ENCODE results near the gene STAT2. TPM values are rescaled to one million over a fixed set of nuclear protein-coding genes. Genes with fewer than 3 reads are reported as not detected.

STAT2 gene
- total RNA-seq, 1 donor from 2014 or later, result 74.7 TPM

DNA sequence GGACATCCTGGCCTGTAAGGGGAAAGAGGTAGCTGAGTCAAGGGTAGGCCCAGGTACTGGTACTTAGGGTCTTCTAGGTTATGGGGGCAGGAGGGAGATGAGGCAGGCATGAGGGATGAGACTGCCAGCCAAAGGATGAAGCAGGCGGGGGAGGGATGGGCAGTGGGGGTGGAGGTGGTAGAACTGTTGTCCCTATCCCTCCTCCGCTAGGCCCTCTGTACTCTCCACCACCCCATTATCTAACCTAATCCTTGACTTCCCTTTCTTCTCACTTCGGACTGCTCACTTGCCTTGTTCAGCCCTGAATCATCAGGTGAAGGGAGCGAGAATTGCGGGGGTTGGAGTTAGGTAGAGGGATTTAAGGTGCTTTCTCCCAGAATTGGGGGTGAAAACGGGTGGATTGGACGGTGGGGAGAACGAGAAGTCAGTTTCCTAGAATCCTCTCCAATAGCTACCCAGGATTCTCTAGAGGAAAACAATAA, 26.7 kb downstream of the STAT2 start:
- peaks cover 3% of the 10 kb centered on the region for H3K27me3 Mint-ChIP-seq (ENCODE audit: unreplicated experiment)
- peak overlapping the region; percentile 93 for H3K4me3 Mint-ChIP-seq (ENCODE audit: unreplicated experiment)
- H3K27ac Mint-ChIP-seq (ENCODE audit: unreplicated experiment), result peak overlapping the region; percentile 95
- H3K36me3 Mint-ChIP-seq (ENCODE audit: unreplicated experiment), result no peaks in the 10 kb centered on the region
- no peak for DNase-seq
- H3K4me1 Mint-ChIP-seq (ENCODE audit: low read depth, unreplicated experiment), result peaks cover 7% of the 10 kb centered on the region
- peaks cover 8% of the 10 kb centered on the region for H3K9me3 Mint-ChIP-seq (ENCODE audit: unreplicated experiment)
- TF ChIP-seq, protein P1, sequence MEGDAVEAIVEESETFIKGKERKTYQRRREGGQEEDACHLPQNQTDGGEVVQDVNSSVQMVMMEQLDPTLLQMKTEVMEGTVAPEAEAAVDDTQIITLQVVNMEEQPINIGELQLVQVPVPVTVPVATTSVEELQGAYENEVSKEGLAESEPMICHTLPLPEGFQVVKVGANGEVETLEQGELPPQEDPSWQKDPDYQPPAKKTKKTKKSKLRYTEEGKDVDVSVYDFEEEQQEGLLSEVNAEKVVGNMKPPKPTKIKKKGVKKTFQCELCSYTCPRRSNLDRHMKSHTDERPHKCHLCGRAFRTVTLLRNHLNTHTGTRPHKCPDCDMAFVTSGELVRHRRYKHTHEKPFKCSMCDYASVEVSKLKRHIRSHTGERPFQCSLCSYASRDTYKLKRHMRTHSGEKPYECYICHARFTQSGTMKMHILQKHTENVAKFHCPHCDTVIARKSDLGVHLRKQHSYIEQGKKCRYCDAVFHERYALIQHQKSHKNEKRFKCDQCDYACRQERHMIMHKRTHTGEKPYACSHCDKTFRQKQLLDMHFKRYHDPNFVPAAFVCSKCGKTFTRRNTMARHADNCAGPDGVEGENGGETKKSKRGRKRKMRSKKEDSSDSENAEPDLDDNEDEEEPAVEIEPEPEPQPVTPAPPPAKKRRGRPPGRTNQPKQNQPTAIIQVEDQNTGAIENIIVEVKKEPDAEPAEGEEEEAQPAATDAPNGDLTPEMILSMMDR (IDR thresholded peaks at IDR 0.05; ENCODE audit: partially characterized antibody, unreplicated experiment), result no peak

DNA sequence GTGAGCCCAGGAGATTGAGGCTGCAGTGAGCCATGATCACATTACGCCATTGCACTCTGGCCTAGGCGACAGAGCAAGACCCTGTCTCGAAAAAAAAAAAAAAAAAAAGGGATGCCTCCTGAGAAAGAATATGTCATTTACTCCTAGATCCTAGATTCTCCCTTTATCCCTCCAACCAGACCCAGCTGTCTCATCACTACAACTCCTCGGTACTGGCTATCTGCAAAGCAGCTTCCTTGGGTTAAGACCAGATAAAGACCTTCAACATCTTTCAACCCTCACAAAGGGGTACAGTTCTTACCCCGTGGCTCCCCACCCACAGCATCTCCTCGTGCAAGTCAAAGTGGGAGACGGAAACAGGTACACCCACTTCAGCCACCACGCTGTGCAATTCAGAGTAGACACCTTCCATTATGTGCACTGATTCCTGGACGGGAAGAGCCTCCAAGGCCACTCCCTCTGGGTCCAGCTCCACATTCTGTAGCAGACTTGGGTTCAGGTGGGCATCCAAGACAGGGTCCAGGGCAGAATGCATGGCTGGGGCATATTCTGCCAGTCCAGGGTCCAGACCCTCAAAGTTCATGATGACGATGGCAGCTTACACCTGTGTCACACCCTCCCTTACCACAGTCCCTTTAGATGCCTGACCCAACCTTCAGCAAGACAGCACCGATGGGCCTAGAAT, 27.3 kb downstream of the STAT2 start:
- TF ChIP-seq, protein P1 (IDR thresholded peaks at IDR 0.05; ENCODE audit: partially characterized antibody, unreplicated experiment), result no peak
- Mint-ChIP-seq H3K27me3 (ENCODE audit: unreplicated experiment) (peaks cover 3% of the 10 kb centered on the region), H3K27ac (ENCODE audit: unreplicated experiment) (peak overlapping the region; percentile 95), H3K9me3 (ENCODE audit: unreplicated experiment) (peaks cover 8% of the 10 kb centered on the region), H3K4me3 (ENCODE audit: unreplicated experiment) (peak overlapping the region; percentile 93), H3K36me3 (ENCODE audit: unreplicated experiment) (no peaks in the 10 kb centered on the region), H3K4me1 (ENCODE audit: low read depth, unreplicated experiment) (peaks cover 7% of the 10 kb centered on the region)
- no peak for DNase-seq

DNA sequence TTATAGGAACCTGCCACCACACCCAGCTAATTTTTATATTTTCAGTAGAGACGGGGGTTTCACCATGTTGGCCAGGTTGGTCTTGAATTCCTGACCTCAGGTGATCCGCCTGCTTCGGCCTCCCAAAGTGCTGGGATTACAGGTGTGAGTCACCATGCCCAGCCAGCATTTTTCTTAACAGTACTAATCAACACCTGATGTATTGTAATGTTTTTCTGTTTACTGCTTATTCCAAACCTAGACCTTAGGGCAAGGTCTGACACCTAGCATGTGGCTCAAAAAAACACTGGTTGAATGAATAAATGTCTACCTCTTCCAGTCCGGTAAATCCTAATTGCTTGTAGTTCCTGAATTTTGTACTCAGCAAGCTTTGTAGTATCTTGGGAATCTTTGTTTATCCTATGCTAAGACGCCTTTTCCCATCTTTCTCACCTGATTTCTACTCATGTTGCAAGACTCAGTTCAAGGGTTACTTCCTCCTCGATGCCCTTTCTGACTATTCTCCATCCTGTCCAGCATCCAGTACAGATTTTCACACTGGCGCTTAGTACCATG, 28.9 kb downstream of the STAT2 start:
- H3K4me1 Mint-ChIP-seq (ENCODE audit: low read depth, unreplicated experiment), result peaks cover 7% of the 10 kb centered on the region
- H3K27ac Mint-ChIP-seq (ENCODE audit: unreplicated experiment), result no peak overlapping the region
- H3K27me3 Mint-ChIP-seq (ENCODE audit: unreplicated experiment), result peaks cover 3% of the 10 kb centered on the region
- peaks cover 3% of the 10 kb centered on the region for H3K36me3 Mint-ChIP-seq (ENCODE audit: unreplicated experiment)
- no peak overlapping the region for H3K4me3 Mint-ChIP-seq (ENCODE audit: unreplicated experiment)
- DNase-seq, result no peak
- H3K9me3 Mint-ChIP-seq (ENCODE audit: unreplicated experiment), result peaks cover 5% of the 10 kb centered on the region
- TF ChIP-seq, protein P1 (IDR thresholded peaks at IDR 0.05; ENCODE audit: partially characterized antibody, unreplicated experiment), result no peak

DNA sequence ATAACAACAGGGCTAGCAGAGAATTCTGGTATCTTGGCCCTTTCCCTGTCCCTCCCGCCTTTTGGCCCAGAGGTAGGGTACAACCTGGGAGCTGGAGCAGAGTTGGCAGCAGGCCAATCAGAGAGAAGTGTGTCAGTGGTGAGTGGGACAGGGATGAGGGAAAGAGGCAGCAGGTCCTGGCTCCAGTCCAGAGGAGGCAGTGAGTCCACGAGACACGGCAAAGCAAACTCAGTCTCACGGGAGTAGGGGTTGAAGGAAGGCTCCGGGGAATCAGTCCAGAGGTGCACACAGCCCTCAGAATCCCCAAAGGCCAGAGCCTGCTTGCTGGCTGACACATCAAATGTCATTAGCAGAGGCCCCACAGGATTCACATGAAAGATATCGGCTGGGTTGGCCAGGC, 33.4 kb downstream of the STAT2 start:
- H3K4me1 Mint-ChIP-seq (ENCODE audit: low read depth, unreplicated experiment), result no peaks in the 10 kb centered on the region
- H3K27ac Mint-ChIP-seq (ENCODE audit: unreplicated experiment), result no peak overlapping the region
- no peak for DNase-seq
- TF ChIP-seq, protein P1 (IDR thresholded peaks at IDR 0.05; ENCODE audit: partially characterized antibody, unreplicated experiment), result no peak
- H3K36me3 Mint-ChIP-seq (ENCODE audit: unreplicated experiment), result peaks cover 3% of the 10 kb centered on the region
- H3K9me3 Mint-ChIP-seq (ENCODE audit: unreplicated experiment), result no peaks in the 10 kb centered on the region
- peaks cover 5% of the 10 kb centered on the region for H3K27me3 Mint-ChIP-seq (ENCODE audit: unreplicated experiment)
- H3K4me3 Mint-ChIP-seq (ENCODE audit: unreplicated experiment), result no peak overlapping the region

DNA sequence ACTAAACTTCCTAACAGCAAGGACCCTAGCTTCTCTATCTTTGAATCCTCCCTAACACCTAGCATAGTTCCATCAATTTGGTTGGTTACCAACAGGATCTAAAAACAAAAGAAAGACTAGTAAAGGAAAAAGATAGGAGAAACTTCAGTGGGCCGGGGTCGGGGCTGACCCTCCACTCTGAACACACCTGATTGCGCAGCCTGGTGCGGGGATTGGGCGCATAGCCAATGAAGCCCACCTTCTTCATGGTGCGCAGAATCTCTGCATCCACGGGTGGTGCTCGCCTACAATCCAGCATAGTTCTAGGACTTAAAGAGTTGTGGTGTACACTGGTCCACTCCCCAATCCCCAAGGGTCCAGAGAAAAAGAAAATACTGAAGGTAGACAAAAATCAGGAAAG, 33.8 kb downstream of the STAT2 start:
- no peak for DNase-seq
- Mint-ChIP-seq H3K27ac (ENCODE audit: unreplicated experiment) (no peak overlapping the region), H3K27me3 (ENCODE audit: unreplicated experiment) (peaks cover 5% of the 10 kb centered on the region), H3K9me3 (ENCODE audit: unreplicated experiment) (no peaks in the 10 kb centered on the region), H3K4me1 (ENCODE audit: low read depth, unreplicated experiment) (no peaks in the 10 kb centered on the region), H3K4me3 (ENCODE audit: unreplicated experiment) (no peak overlapping the region), H3K36me3 (ENCODE audit: unreplicated experiment) (peaks cover 3% of the 10 kb centered on the region)
- TF ChIP-seq, protein P1 (IDR thresholded peaks at IDR 0.05; ENCODE audit: partially characterized antibody, unreplicated experiment), result no peak
